Stimulated activated CD8-positive, alpha-beta memory T cell treated with anti-CD3 and anti-CD28 coated beads, Interleukin-2, amount 100 ng/mL, for 48 hours (primary cell): ENCODE data around the gene MTMR8.

ENCODE experiments used
- DNase-seq, 2 donors: peaks; one replicate each; pipeline ENCODE4 v3.0.0-alpha.2; 2020; ENCODE audit warnings: low read depth in 2 of 2

Gene MTMR8

GRCh38 chrX:64313624-64314023, 81.6 kb downstream of the MTMR8 start:
- no peak for DNase-seq

- no peak for DNase-seq
Measured at GRCh38 chrX:64306712-64307111, 88.5 kb downstream of the MTMR8 start.

- no peak for DNase-seq
Measured at GRCh38 chrX:64291123-64291522, 104.1 kb downstream of the MTMR8 start.

- no peak for DNase-seq
Measured at GRCh38 chrX:64265265-64265664, 130.0 kb downstream of the MTMR8 start.

- no peak for DNase-seq
Measured at GRCh38 chrX:64230123-64230970, 164.9 kb downstream of the MTMR8 start, which contains the start of gene ASB12. TSS of gene ASB12 (minus strand) at chrX:64230607. CDS start at chrX:64225650, 4,957 bp downstream.

GRCh38 chrX:64229154-64229553, 166.1 kb downstream of the MTMR8 start:
- no peak for DNase-seq
